ENCODE results near the gene RFNG. TPM values are rescaled to one million over a fixed set of nuclear protein-coding genes. Genes with fewer than 3 reads are reported as not detected.

Gene RFNG
- total RNA-seq, 4 donors from 2014 or later = 11.8 to 33.7 (median 23.3) TPM

- Histone ChIP-seq H3K4me1 (peaks cover 0 to 12% of the 10 kb centered on the region in 2 donors), H3K4me3 (no peak overlapping the region), H3K27ac (no peak overlapping the region), H3K9me3 (no peaks in the 10 kb centered on the region), H3K36me3 (no peaks in the 10 kb centered on the region), H3K27me3 (no peaks in the 10 kb centered on the region)
- intact Hi-C loops (cut with DNase I; ENCODE audit: low total_unique reads) = no loop called here
- DNase-seq = peak; percentile 16 to 18
- no peak for TF ChIP-seq CTCF (IDR thresholded peaks at IDR 0.05)
- no peak for TF ChIP-seq POLR2A (IDR thresholded peaks at IDR 0.05)
Measured at GRCh38 chr17:82095777-82096708, 44.4 kb upstream of the RFNG start.

GRCh38 chr17:82094931-82095776, 43.5 kb upstream of the RFNG start:
- TF ChIP-seq CTCF (IDR thresholded peaks at IDR 0.05) (no peak), POLR2A (IDR thresholded peaks at IDR 0.05) (no peak)
- H3K4me3 ChIP-seq = no peak overlapping the region
- H3K4me1 ChIP-seq = peaks cover 0 to 12% of the 10 kb centered on the region in 2 donors
- H3K27ac ChIP-seq = no peak overlapping the region
- H3K36me3 ChIP-seq = no peaks in the 10 kb centered on the region
- H3K9me3 ChIP-seq = no peaks in the 10 kb centered on the region
- no peaks in the 10 kb centered on the region for H3K27me3 ChIP-seq
- DNase-seq = no peak
- intact Hi-C loops (cut with DNase I; ENCODE audit: low total_unique reads) = no loop called here

GRCh38 chr17:82092995-82093751, 41.6 kb upstream of the RFNG start:
- Histone ChIP-seq H3K36me3 (no peaks in the 10 kb centered on the region), H3K27me3 (no peaks in the 10 kb centered on the region), H3K4me3 (no peak overlapping the region), H3K4me1 (peaks cover 0 to 12% of the 10 kb centered on the region in 2 donors), H3K27ac (no peak overlapping the region), H3K9me3 (no peaks in the 10 kb centered on the region)
- no peak for DNase-seq
- intact Hi-C loops (cut with DNase I; ENCODE audit: low total_unique reads) = no loop called here
- TF ChIP-seq CTCF (IDR thresholded peaks at IDR 0.05) (no peak), POLR2A (IDR thresholded peaks at IDR 0.05) (no peak)

- no peak overlapping the region for H3K4me3 ChIP-seq
- no peaks in the 10 kb centered on the region for H3K27me3 ChIP-seq
- no peak for DNase-seq
- TF ChIP-seq CTCF (IDR thresholded peaks at IDR 0.05) = no peak
- TF ChIP-seq POLR2A (IDR thresholded peaks at IDR 0.05) = no peak
- peaks cover 0 to 12% of the 10 kb centered on the region in 2 donors for H3K4me1 ChIP-seq
- H3K9me3 ChIP-seq = no peaks in the 10 kb centered on the region
- no peaks in the 10 kb centered on the region for H3K36me3 ChIP-seq
- intact Hi-C loops (cut with DNase I; ENCODE audit: low total_unique reads) = no loop called here
- no peak overlapping the region for H3K27ac ChIP-seq
Measured at GRCh38 chr17:82092628-82092994, 41.0 kb upstream of the RFNG start.

Measured in uterus (tissue), 4 donors.